ENCODE data around the gene PAAF1.

- TF ChIP-seq CTCF (IDR thresholded peaks at IDR 0.05): no peak
- TF ChIP-seq POLR2AphosphoS5 (IDR thresholded peaks at IDR 0.05): no peak
Measured at GRCh38 chr11:73912026-73912425, 35.2 kb downstream of the PAAF1 start.

Measured in suprapubic skin (tissue), 3 donors.